ENCODE data around the gene SNN. TPM values are rescaled to one million over a fixed set of nuclear protein-coding genes. Genes with fewer than 3 reads are reported as not detected.

Gene SNN
- total and polyA plus RNA-seq, 2 experiments from 2014 or later = 28.3 to 41.8 TPM

DNA sequence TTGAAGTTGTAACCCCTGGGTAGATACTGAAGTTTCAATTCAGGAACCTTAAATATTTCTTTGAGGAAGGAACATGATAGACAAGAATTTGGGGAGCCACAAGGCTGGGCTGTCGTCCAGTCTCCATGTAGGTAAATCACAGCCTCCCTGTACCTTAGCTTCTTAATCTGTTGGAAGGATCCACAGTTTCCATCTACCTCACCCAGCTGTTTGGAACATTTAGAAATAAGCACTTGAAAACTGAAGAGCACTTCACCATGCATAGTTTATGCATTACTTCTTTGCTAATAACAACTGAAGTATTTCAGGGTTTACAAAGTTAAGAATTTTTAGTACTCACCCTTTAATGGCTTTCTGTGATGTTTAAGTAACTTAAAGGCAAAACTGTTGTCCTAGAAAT lies 57.2 kb downstream of the SNN start:
- no peaks in the 10 kb centered on the region for H3K9me3 ChIP-seq (ENCODE audit: low read depth)
- H3K36me3 ChIP-seq = peaks cover 32% of the 10 kb centered on the region
- no peak for DNase-seq (ENCODE audit: low read depth in 1 of 2, low spot score in 1 of 2)
- H3K27me3 ChIP-seq = no peaks in the 10 kb centered on the region
- TF ChIP-seq, protein P1, sequence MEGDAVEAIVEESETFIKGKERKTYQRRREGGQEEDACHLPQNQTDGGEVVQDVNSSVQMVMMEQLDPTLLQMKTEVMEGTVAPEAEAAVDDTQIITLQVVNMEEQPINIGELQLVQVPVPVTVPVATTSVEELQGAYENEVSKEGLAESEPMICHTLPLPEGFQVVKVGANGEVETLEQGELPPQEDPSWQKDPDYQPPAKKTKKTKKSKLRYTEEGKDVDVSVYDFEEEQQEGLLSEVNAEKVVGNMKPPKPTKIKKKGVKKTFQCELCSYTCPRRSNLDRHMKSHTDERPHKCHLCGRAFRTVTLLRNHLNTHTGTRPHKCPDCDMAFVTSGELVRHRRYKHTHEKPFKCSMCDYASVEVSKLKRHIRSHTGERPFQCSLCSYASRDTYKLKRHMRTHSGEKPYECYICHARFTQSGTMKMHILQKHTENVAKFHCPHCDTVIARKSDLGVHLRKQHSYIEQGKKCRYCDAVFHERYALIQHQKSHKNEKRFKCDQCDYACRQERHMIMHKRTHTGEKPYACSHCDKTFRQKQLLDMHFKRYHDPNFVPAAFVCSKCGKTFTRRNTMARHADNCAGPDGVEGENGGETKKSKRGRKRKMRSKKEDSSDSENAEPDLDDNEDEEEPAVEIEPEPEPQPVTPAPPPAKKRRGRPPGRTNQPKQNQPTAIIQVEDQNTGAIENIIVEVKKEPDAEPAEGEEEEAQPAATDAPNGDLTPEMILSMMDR (IDR thresholded peaks at IDR 0.05; ENCODE audit: low read depth, low read length) = no peak
- no peak overlapping the region for H3K4me3 ChIP-seq
- H3K27ac ChIP-seq = no peak overlapping the region
- H3K4me1 ChIP-seq (ENCODE audit: low read depth) = peaks cover 9% of the 10 kb centered on the region

GRCh38 chr16:11726008-11726407 lies 57.8 kb downstream of the SNN start:
- Histone ChIP-seq H3K36me3 (peaks cover 26% of the 10 kb centered on the region), H3K4me3 (no peak overlapping the region), H3K4me1 (ENCODE audit: low read depth) (peaks cover 9% of the 10 kb centered on the region), H3K27ac (no peak overlapping the region), H3K27me3 (no peaks in the 10 kb centered on the region), H3K9me3 (ENCODE audit: low read depth) (no peaks in the 10 kb centered on the region)
- DNase-seq (ENCODE audit: low read depth in 1 of 2, low spot score in 1 of 2) = no peak
- TF ChIP-seq, protein P1 (IDR thresholded peaks at IDR 0.05; ENCODE audit: low read depth, low read length) = no peak

DNA sequence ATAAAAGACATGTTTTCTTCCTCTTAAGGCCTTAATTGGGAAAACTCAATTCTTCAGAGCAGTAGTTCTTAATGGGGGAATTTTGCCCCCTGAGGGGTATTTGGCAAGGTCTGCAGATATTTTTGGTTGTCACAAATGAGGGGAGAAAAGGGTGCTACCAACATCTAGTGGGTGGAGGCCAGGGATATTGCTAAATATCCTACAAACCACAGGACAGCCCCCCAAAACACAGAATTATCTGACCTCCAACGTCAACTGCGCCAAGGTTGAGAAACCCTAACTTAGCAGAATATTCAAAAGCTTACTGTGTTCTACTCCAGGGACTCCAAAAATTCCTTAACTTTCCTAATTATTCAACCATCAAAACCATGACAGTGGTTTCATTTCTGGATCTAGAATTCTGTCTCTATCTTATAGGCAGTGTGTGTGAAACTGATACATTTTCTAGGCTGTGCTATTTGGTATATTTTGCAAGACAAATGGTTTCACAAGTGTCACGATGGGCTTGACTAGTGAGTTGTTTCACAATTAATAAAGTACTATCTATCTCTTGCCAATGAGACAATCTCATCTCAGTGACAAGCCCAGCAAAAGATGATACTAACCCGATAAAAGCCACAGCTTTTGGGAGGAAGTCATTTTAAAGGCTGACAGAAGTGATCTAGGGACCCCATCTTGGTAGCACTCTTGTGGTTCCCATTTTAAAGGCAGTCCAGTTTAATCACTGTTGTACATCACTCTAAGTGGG lies 59.7 kb downstream of the SNN start:
- no peak for DNase-seq (ENCODE audit: low read depth in 1 of 2, low spot score in 1 of 2)
- TF ChIP-seq, protein P1 (IDR thresholded peaks at IDR 0.05; ENCODE audit: low read depth, low read length) = no peak
- H3K27ac ChIP-seq = no peak overlapping the region
- no peaks in the 10 kb centered on the region for H3K9me3 ChIP-seq (ENCODE audit: low read depth)
- H3K4me3 ChIP-seq = no peak overlapping the region
- peaks cover 24% of the 10 kb centered on the region for H3K36me3 ChIP-seq
- no peaks in the 10 kb centered on the region for H3K4me1 ChIP-seq (ENCODE audit: low read depth)
- H3K27me3 ChIP-seq = no peaks in the 10 kb centered on the region

Other genes with a start within 250 kb of the SNN start
- 21.4 and 42.1 TPM in 2 replicates for gene LITAF, start 81.5 kb upstream of the SNN start, total RNA-seq
- 43.3 and 53.9 TPM in 2 replicates for gene LITAF, start 81.5 kb upstream of the SNN start, polyA plus RNA-seq
- 43.0 and 46.6 TPM in 2 replicates for gene TXNDC11, start 74.4 kb downstream of the SNN start, total RNA-seq
- gene TXNDC11, start 74.4 kb downstream of the SNN start, polyA plus RNA-seq = 26.6 and 29.4 TPM in 2 replicates
- gene ZC3H7A, start 128.8 kb downstream of the SNN start, total RNA-seq = 36.5 and 55.5 TPM in 2 replicates
- gene ZC3H7A, start 128.8 kb downstream of the SNN start, polyA plus RNA-seq = 44.7 and 73.5 TPM in 2 replicates
- 53.7 and 153 TPM in 2 replicates for gene RSL1D1, start 183.1 kb downstream of the SNN start, total RNA-seq
- 144 and 194 TPM in 2 replicates for gene RSL1D1, start 183.1 kb downstream of the SNN start, polyA plus RNA-seq
- 42.1 and 64.6 TPM in 2 replicates for gene GSPT1, start 247.5 kb downstream of the SNN start, total RNA-seq
- gene GSPT1, start 247.5 kb downstream of the SNN start, polyA plus RNA-seq = 101 and 163 TPM in 2 replicates

Data from cardiac muscle cell (in vitro differentiated cells and primary cell).